Karpas-422 (cell line): Measurements from ENCODE around the gene MSRB1. TPM values are rescaled to one million over a fixed set of nuclear protein-coding genes. Genes with fewer than 3 reads are reported as not detected.
A peak's percentile ranks its signal among the peaks of the same experiment; 100 is the strongest.

ENCODE experiments used
- DNase-seq: peaks from one replicate; pipeline ENCODE4 v3.0.0-alpha.2; 2015
- H2AFZ ChIP-seq: fragments of 200-600 bp; sonication (generic); 2 replicates; pipeline ENCODE4 v1.6.1; 2014; ENCODE audit warnings: antibody characterized with exemption, low read length, mixed read lengths
- H3K27ac ChIP-seq: fragments of 200-600 bp; sonication (generic); 2 replicates; pipeline ENCODE4 v1.5.1; 2014; ENCODE audit warnings: mild to moderate bottlenecking, low read length, moderate library complexity
- H3K27me3 ChIP-seq: fragments of 200-600 bp; sonication (generic); 2 replicates; pipeline ENCODE4 v1.6.1; 2014; ENCODE audit warnings: low read length, mixed read lengths
- H3K36me3 ChIP-seq: fragments of 200-600 bp; sonication (generic); 2 replicates; pipeline ENCODE4 v1.6.1; 2014; ENCODE audit warnings: low read length, mixed read lengths; ENCODE audit not compliant: insufficient read depth
- H3K4me1 ChIP-seq: fragments of 200-600 bp; sonication (generic); 2 replicates; pipeline ENCODE4 v1.6.1; 2014; ENCODE audit warnings: mild to moderate bottlenecking, low read length, mixed read lengths
- H3K4me2 ChIP-seq: fragments of 200-600 bp; sonication (generic); 2 replicates; pipeline ENCODE4 v1.6.1; 2014; ENCODE audit warnings: low read length, low read depth, mild to moderate bottlenecking; ENCODE audit not compliant: poor library complexity, severe bottlenecking
- H3K4me3 ChIP-seq: fragments of 200-600 bp; sonication (generic); 2 replicates; pipeline ENCODE4 v1.5.1; 2014; ENCODE audit warnings: mild to moderate bottlenecking, antibody characterized with exemption, low read length, mixed read lengths
- H3K79me2 ChIP-seq: fragments of 200-600 bp; sonication (generic); 2 replicates; pipeline ENCODE4 v1.6.1; 2014; ENCODE audit warnings: mild to moderate bottlenecking, low read length, mixed read lengths
- H3K9ac ChIP-seq: fragments of 200-600 bp; sonication (generic); 2 replicates; pipeline ENCODE4 v1.6.0; 2014; ENCODE audit warnings: low read length
- H3K9me2 ChIP-seq: fragments of 200-600 bp; sonication (generic), shearing (Covaris generic); replicated peaks from 2 replicates; pipeline ENCODE4 v1.6.0; 2014; ENCODE audit warnings: mild to moderate bottlenecking, low read length, moderate library complexity; ENCODE audit not compliant: insufficient read depth
- H3K9me3 ChIP-seq: fragments of 300-700, 200-600 bp; sonication (generic); 2 replicates; pipeline ENCODE4 v1.6.1; 2014; ENCODE audit warnings: low read length, mixed read lengths
- H4K20me1 ChIP-seq: fragments of 200-600 bp; sonication (generic); 2 replicates; pipeline ENCODE4 v1.6.1; 2014; ENCODE audit warnings: mild to moderate bottlenecking, antibody characterized with exemption, low read length, low read depth; ENCODE audit not compliant: insufficient read depth
- total RNA-seq: library from RNA; depleted of rRNA; stranded (reverse); fragments of >200 nt; shearing (Covaris generic); gene quantifications from 2 replicates; pipeline ENCODE4 v1.2.3, GENCODE V29; 2014; ENCODE audit warnings: low replicate concordance

MSRB1 gene
- total RNA-seq, 1 experiment from 2014 or later = 4.8 TPM

DNA sequence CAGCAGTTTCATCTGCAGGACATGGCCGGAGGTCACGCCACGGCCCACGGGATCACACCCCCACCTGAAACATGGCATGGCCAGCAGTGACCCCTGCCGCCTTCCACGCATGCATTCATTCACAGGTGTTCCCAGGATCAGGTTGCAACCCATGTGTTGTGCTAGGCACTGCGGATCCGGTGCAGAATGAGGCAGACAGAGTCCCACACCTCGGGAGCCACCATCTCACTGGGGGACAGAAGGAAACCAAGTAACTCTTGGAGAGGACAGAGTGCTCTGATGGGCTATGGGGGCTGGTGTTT lies 4.3 kb upstream of the MSRB1 start:
- Histone ChIP-seq H3K9me2 (no peaks in the 10 kb centered on the region), H2AFZ (no peak overlapping the region), H4K20me1 (no peaks in the 10 kb centered on the region; the same call in 1 of the 2 replicates), H3K4me3 (no peak overlapping the region), H3K27ac (no peak overlapping the region), H3K4me1 (peaks cover 11% of the 10 kb centered on the region), H3K36me3 (no peaks in the 10 kb centered on the region), H3K9ac (no peak overlapping the region), H3K27me3 (no peaks in the 10 kb centered on the region), H3K79me2 (no peaks in the 10 kb centered on the region), H3K9me3 (no peaks in the 10 kb centered on the region), H3K4me2 (no peak overlapping the region)
- no peak for DNase-seq

DNA sequence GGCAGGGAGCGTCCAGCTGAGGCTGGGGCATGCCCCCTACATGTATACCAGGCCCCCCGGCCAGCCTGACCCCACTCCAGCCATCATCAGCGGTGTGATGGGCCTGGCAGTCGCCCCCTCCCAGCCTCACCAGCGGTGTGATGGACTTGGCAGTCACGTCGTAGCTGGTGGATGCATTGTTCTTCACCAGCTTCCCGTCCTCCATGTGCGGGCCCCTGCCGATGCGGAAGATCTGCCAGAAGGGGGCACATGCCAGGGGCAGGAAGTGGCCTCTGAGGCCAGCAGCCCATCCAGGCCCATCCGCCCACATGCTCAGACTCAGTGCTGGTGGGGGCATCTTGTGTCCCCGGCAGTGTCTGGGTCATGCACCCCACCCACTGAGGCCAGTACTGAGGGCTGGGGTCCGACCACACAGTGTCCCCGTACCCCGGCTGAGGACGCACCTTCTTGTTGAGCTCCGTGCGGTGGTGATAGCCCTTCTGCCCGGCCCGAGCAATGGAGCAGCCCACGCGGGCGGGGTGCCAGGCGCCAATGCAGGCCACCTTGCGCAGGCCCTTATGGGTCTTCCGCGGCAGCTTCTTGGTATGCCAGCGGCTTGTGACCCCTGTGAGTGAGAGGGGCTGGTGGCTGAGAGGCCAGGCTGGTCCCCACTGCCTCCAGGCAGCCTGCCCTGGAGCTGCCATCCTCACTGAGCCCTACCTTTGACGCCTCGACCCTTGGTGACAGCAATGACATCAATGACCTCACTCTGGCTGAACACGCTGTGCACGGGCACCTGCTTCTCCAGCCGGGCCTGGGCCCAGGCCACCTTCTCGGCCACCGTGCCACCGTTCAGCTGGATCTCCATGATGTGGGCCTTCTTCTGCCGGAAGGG lies 3.7 kb upstream of the MSRB1 start:
- Histone ChIP-seq H3K9ac (no peak overlapping the region), H3K79me2 (no peaks in the 10 kb centered on the region), H3K9me3 (no peaks in the 10 kb centered on the region), H4K20me1 (no peaks in the 10 kb centered on the region; the same call in 1 of the 2 replicates), H3K36me3 (no peaks in the 10 kb centered on the region), H3K4me1 (peaks cover 17% of the 10 kb centered on the region), H3K4me2 (no peak overlapping the region), H3K4me3 (no peak overlapping the region), H2AFZ (no peak overlapping the region), H3K27ac (no peak overlapping the region), H3K27me3 (no peaks in the 10 kb centered on the region), H3K9me2 (no peaks in the 10 kb centered on the region)
- no peak for DNase-seq

DNA sequence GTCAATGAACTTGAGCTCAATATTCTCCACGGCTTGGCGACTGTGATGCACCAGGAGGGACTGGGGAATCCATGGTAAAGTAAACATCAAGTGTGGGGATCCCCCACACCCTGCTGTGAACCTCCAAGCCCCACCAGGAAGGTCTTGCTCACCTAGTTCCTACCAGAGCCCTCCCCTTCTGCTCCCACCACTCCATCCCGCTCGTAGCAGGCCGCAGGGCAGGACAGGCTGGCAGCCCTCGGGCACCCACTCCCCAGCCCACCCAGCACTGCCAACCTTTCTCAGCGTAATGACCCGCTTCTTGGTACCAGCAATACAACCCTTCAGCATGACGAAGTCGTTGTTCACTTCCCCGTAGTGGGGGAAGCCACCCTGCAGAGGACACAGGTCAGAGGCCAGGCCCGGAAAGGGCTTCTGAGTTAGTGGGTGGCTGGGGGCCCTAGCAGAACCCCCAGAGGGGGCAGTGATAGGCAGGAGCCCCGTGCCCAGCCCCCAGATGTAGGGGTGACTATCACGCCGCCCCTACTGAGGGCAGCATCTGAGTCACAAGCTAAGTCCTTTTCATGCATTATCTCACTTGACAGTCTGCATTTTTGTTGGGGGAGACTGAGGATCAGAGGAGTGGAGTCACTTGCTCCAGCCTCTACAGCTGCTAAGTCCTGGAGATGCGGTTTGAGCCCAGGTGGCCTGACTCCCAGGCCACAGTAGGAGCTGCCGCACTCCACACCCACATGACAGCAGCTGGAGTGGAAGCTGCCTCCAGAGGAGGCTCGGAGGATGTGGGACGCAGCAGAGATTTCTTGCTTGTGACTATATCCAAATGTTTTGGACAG lies 2.8 kb upstream of the MSRB1 start:
- no peak overlapping the region for H3K9ac ChIP-seq
- H3K4me3 ChIP-seq = no peak overlapping the region
- H3K9me3 ChIP-seq = no peaks in the 10 kb centered on the region
- H4K20me1 ChIP-seq = no peaks in the 10 kb centered on the region; the same call in 1 of the 2 replicates
- no peaks in the 10 kb centered on the region for H3K27me3 ChIP-seq
- H3K4me2 ChIP-seq = no peak overlapping the region
- no peaks in the 10 kb centered on the region for H3K79me2 ChIP-seq
- H3K4me1 ChIP-seq = peaks cover 21% of the 10 kb centered on the region
- H3K36me3 ChIP-seq = no peaks in the 10 kb centered on the region
- no peaks in the 10 kb centered on the region for H3K9me2 ChIP-seq
- no peak for DNase-seq
- H3K27ac ChIP-seq = no peak overlapping the region
- no peak overlapping the region for H2AFZ ChIP-seq

DNA sequence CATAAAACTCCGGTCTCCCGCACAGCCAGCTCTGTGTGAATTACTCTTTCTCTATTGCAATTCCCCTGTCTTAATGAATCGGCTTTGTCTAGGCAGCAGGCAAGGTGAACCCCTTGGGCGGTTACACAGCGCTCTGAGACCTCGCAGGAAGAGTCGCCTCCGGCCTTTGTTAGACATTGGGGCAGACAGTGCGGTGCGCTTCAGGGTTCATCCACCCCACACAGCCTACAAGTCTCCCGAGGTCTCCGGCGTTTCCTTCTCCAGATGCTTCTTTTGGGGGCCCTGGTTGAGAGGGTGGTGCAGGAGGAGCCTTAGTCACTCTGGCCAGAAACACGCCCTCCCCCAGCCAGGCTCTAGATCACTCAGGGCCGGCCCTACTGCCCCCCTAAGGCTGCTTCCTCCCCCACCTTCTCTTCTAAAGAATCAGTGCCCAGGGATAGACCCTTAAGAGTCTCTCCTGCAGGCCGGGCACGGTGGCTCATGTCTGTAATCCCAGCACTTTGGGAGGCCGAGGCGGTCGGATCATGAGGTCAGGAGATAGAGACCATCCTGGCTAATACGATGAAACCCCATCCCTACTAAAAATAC lies 1.7 kb upstream of the MSRB1 start:
- Histone ChIP-seq H3K4me1 (peaks cover 21% of the 10 kb centered on the region), H3K36me3 (no peaks in the 10 kb centered on the region), H3K9me3 (no peaks in the 10 kb centered on the region), H3K4me2 (no peak overlapping the region), H3K4me3 (no peak overlapping the region), H2AFZ (no peak overlapping the region), H3K27me3 (no peaks in the 10 kb centered on the region), H3K27ac (no peak overlapping the region), H4K20me1 (no peaks in the 10 kb centered on the region; the same call in 1 of the 2 replicates), H3K79me2 (no peaks in the 10 kb centered on the region), H3K9ac (no peak overlapping the region), H3K9me2 (no peaks in the 10 kb centered on the region)
- no peak for DNase-seq

DNA sequence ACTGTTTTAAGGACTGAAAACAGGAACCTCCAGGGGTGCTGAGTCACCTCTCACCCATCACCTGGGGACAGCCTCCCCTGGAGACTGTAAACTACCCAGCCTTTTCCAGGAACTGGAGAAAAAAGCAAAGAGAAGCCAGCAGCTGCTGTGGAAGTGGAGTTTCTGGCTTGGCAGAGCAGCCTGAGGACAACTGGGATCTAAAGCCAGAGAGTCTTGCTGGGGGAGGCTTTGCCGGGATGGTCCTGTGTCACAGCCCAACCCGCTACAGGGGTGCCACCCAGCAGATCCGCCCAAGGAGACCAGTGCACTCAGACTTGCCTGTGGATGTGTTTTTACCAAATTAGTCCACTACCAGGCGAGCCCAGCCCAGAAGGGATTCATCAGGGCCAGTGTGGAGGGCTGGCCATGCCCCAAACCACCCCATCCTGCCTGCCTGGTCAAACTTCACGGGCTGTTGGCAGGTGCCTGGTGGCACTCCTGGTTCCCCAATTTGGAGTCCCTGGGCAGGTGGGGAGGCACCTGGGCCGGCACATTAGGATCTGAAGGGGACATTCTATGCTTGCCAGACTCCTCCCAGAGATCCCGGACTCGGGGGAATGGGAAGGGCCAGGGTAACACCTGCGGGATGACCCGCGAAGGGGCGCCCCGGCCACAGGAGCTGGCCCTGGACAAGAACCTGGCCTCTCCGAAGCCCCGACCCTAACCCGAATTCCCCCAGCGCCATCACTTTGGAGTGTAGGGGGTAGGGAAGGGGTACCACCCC lies 771 bp downstream of the MSRB1 start:
- Histone ChIP-seq H3K27ac (peak overlapping the region; percentile 58), H3K4me1 (peaks cover 21% of the 10 kb centered on the region), H3K9me3 (no peaks in the 10 kb centered on the region), H4K20me1 (no peaks in the 10 kb centered on the region; the same call in 1 of the 2 replicates), H3K4me2 (peak overlapping the region; percentile 94), H2AFZ (peak overlapping the region; percentile 98; the same call in 1 of the 2 replicates), H3K4me3 (peak overlapping the region; percentile 96), H3K27me3 (no peaks in the 10 kb centered on the region), H3K36me3 (no peaks in the 10 kb centered on the region), H3K79me2 (no peaks in the 10 kb centered on the region), H3K9ac (peak overlapping the region; percentile 92), H3K9me2 (no peaks in the 10 kb centered on the region)
- DNase-seq = peak; percentile 83

DNA sequence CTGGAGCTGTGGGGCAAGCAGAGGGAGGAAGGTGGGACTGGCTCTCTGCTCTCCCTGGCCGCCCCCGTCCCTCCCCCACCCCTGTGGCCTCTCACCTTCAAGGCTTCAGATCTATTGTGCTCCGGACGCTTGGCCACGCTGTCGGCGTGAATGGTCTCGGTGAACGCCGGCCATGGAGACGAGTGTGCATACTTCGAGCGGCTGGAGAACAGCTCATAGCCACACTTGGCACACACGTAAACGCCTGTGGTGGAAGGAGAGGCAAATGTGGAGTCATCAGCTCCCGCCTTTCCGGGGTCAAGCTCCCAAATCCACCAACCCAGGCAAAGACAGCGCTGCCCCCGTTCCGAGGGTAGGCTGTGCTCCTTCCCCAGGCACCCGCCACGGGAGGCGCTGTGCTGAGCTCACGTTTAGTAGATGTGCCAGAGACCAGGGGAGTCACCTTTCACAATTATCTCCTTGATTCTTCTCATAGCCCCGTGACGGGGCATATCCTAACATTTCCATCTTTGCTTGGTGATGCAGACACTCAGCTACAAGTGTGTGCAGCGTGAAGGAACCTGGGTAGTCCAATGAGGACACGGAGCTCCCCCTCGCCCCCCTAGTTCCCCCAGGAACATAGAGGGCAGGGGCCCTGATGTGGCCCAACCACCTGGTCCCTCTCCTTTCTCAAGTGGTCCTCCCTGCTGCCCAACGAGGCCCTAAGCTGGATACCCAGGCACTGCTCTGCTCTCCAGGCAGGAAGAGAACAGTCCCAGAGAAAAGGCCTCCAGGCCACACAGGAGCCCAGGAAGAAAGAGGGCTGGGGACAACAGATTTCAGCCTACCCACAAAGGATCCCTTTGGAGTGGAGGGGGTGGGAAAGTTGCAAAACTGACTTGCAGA lies 1.6 kb downstream of the MSRB1 start:
- peak overlapping the region; percentile 94 for H3K4me2 ChIP-seq
- DNase-seq = no peak
- H3K4me3 ChIP-seq = peak overlapping the region; percentile 96

More for the DNA sequence above, 1.6 kb downstream of the MSRB1 start:
- Histone ChIP-seq H3K27ac (peak overlapping the region; percentile 58), H4K20me1 (no peaks in the 10 kb centered on the region; the same call in 1 of the 2 replicates), H3K79me2 (no peaks in the 10 kb centered on the region), H3K9me2 (no peaks in the 10 kb centered on the region), H3K4me1 (peaks cover 21% of the 10 kb centered on the region), H3K9me3 (no peaks in the 10 kb centered on the region), H3K27me3 (no peaks in the 10 kb centered on the region), H3K9ac (peak overlapping the region; percentile 92), H2AFZ (no peak overlapping the region), H3K36me3 (no peaks in the 10 kb centered on the region)
